GM21526 (cell line): Measurements from ENCODE around the gene SOD2.

Experiments
- ATAC-seq: cut with Tn5 transposase; IDR thresholded peaks from one replicate; pipeline ENCODE4 v1.9.1; 2021; ENCODE audit warnings: moderate library complexity; ENCODE audit not compliant: unreplicated experiment, low FRiP score

The SOD2 gene

GRCh38 chr6:159645640-159646039, 47.4 kb downstream of the SOD2 start:
- ATAC-seq: no peak
